WERI-Rb-1 (cell line): ENCODE measurements around the gene TGM2.

Source experiments
- DNase-seq: peaks from one replicate; pipeline ENCODE4 v3.0.0-alpha.2; 2020
- H3K27ac ChIP-seq: fragments of 250-450 bp; sonication (Bioruptor Pico); 2 replicates; pipeline ENCODE4 v1.5.1; 2020; ENCODE audit warnings: mild to moderate bottlenecking, moderate library complexity
- H3K27me3 ChIP-seq: fragments of 250-450 bp; sonication (Bioruptor Pico); 2 replicates; pipeline ENCODE4 v1.5.1; 2021; ENCODE audit warnings: mild to moderate bottlenecking, low read depth, moderate library complexity; ENCODE audit not compliant: insufficient read depth, severe bottlenecking
- H3K36me3 ChIP-seq: fragments of 250-450 bp; sonication (Bioruptor Pico); 2 replicates; pipeline ENCODE4 v1.5.1; 2020; ENCODE audit warnings: mild to moderate bottlenecking, moderate library complexity
- H3K4me3 ChIP-seq: 2 replicates; pipeline ENCODE4 v1.5.1; 2011; ENCODE audit warnings: low read depth, mild to moderate bottlenecking, control low read depth, low read length
- H3K9me3 ChIP-seq: fragments of 250-450 bp; sonication (Bioruptor Pico); 2 replicates; pipeline ENCODE4 v1.5.1; 2021; ENCODE audit warnings: mild to moderate bottlenecking, moderate library complexity; ENCODE audit not compliant: severe bottlenecking
- CTCF ChIP-seq: IDR thresholded peaks from 2 replicates; pipeline ENCODE4 v1.5.1; 2011; ENCODE audit warnings: low read depth, mild to moderate bottlenecking, control low read depth, inconsistent platforms, low read length

Gene TGM2

GRCh38 chr20:38121741-38122140, 43.3 kb downstream of the TGM2 start:
- DNase-seq = no peak
- TF ChIP-seq CTCF = no peak
- Histone ChIP-seq H3K27ac (no peak overlapping the region), H3K27me3 (no peaks in the 10 kb centered on the region), H3K36me3 (no peaks in the 10 kb centered on the region), H3K4me3 (no peak overlapping the region), H3K9me3 (no peaks in the 10 kb centered on the region)

DNA sequence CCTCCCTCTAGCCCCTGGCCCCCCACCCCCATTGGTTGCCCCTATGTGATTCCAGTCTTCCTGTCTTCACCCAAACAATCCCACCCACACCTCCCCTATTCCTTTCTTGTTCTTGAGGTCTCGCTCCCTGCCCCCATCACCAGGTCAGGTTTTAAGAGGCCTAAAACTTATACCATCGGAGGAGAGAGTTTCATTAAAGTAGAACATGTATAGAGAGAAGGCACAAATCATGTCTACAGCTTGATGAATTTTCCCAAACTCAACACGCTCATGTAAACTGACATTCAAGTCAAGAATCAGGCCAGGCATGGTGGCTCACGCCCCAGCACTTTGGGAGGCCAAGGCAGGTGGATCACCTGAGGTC, 44.5 kb downstream of the TGM2 start:
- Histone ChIP-seq H3K9me3 (no peaks in the 10 kb centered on the region), H3K27ac (no peak overlapping the region), H3K36me3 (no peaks in the 10 kb centered on the region), H3K27me3 (no peaks in the 10 kb centered on the region), H3K4me3 (no peak overlapping the region)
- no peak for TF ChIP-seq CTCF
- DNase-seq = no peak

GRCh38 chr20:38119446-38119845, 45.6 kb downstream of the TGM2 start:
- H3K27ac ChIP-seq = no peak overlapping the region

DNA sequence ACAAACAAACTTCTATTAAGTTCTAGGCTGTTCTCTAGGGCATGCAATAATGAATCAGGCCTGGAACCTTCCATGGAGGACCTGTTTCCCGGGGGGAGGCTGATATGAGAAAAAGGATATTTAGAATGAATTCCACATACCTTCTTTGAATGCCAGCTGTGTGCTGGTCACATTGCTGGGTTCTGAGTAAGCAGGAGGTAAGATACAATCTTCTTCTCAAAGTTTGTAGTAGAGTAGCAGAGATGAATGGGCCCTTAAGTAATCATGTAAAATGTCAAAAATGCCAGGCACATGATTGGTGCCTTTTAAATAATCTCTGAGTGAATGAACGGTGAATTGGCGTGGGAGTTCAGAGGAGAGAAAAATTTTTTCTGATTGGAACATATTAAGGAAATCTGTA, 47.4 kb downstream of the TGM2 start:
- no peak for TF ChIP-seq CTCF
- no peak for DNase-seq
- H3K9me3 ChIP-seq = no peaks in the 10 kb centered on the region
- no peaks in the 10 kb centered on the region for H3K36me3 ChIP-seq
- H3K4me3 ChIP-seq = no peak overlapping the region
- no peak overlapping the region for H3K27ac ChIP-seq
- H3K27me3 ChIP-seq = no peaks in the 10 kb centered on the region

More at GRCh38 chr20:38119446-38119845, 45.6 kb downstream of the TGM2 start:
- Histone ChIP-seq H3K9me3 (no peaks in the 10 kb centered on the region), H3K27me3 (no peaks in the 10 kb centered on the region), H3K36me3 (no peaks in the 10 kb centered on the region), H3K4me3 (no peak overlapping the region)
- DNase-seq = no peak
- no peak for TF ChIP-seq CTCF

DNA sequence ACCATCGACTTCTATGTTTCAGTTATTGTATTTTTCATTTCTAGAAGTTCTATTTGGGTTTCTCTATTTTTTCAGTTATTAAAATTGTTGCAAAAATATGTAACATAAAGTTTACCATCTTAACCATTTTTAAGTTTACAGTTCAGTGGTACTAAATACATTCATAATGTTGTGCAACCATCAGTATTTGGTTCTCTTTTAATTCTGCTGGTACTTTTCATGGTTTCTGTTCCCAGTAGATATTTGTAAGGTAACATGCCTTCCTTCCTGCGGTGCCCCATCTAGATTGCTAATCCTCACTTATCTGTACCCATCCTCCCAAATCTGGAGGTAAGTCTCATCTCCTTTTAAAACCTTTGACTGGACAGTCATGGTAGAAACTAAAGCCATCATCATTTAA, 47.9 kb downstream of the TGM2 start:
- Histone ChIP-seq H3K27ac (no peak overlapping the region), H3K9me3 (no peaks in the 10 kb centered on the region), H3K36me3 (no peaks in the 10 kb centered on the region), H3K4me3 (no peak overlapping the region), H3K27me3 (no peaks in the 10 kb centered on the region)
- TF ChIP-seq CTCF = no peak
- DNase-seq = no peak

DNA sequence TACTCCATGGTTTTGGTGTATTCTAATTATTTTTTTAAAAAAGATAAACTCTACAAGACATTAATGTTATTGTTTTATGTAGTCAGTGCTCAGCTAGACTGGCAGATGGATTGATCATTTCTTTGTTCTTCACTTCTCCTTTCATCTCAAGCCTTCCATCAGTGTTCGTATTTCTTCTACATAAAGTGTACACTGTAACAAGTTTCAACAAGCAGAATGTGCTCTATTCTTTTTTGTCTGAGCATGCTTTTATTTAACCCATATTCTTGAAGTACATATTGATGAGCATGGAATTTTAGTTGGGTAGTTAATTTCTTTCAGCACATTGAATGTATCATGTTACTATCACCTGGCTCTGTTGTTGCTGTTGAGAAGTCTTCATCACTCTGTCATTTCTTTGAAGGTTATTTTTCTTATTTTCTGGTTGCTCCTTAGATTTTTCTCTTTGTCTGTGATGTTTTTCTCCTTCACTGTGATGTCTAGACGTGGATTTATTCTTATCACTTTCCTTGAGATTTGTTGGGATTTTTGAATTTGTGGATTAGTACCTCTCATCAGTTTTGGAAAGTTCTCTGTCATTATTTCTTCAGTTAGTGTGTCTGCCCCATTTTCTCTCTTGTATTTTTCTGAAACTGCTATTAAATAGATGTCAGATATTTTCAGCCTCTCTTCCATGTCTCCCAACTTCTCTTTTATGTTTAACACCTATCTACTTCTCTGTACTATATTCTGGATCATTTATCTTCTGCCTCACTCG, 48.5 kb downstream of the TGM2 start:
- Histone ChIP-seq H3K9me3 (no peaks in the 10 kb centered on the region), H3K27me3 (no peaks in the 10 kb centered on the region), H3K4me3 (no peak overlapping the region), H3K36me3 (no peaks in the 10 kb centered on the region), H3K27ac (no peak overlapping the region)
- TF ChIP-seq CTCF = no peak
- no peak for DNase-seq
